ENCODE data around the gene CBY2.

DNA sequence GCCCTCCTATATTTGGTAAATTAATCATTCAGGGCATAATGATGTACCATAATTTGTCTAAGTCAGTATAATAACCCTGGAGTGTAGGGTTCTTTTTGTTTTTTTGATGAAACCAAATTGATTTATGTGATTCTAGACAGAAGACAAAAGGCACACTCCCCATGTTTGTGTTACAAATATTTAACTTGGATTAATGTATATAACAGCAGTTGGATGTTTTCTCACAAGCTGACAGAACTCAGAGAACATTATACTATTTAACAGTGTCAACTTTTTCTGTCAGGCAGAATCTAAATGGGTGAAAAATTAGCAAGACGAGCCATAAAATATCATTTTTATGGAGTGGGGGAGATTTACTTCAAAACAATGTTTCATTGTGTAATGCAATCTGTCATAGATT is 15.2 kb downstream of the CBY2 start:
- TF ChIP-seq CTCF (IDR thresholded peaks at IDR 0.05) (no peak), POLR2AphosphoS5 (IDR thresholded peaks at IDR 0.05) (no peak)

All from esophagus muscularis mucosa (tissue), 3 donors.